ENCODE data around the gene NDUFAF7.

NDUFAF7 gene

GRCh38 chr2:37203708-37204107 lies 27.8 kb upstream of the NDUFAF7 start:
- no peak for TF ChIP-seq GATA3 (IDR thresholded peaks at IDR 0.05; ENCODE audit: low read depth, low read length)
- no peak for TF ChIP-seq GATA2 (IDR thresholded peaks at IDR 0.05; ENCODE audit: low read depth, low read length)

- TF ChIP-seq GATA3 (IDR thresholded peaks at IDR 0.05; ENCODE audit: low read depth, low read length): no peak
- TF ChIP-seq GATA2 (IDR thresholded peaks at IDR 0.05; ENCODE audit: low read depth, low read length): no peak
Measured at GRCh38 chr2:37205689-37206341, 25.6 kb upstream of the NDUFAF7 start.

- TF ChIP-seq GATA2 (IDR thresholded peaks at IDR 0.05; ENCODE audit: low read depth, low read length) (no peak), GATA3 (IDR thresholded peaks at IDR 0.05; ENCODE audit: low read depth, low read length) (no peak)
Measured at GRCh38 chr2:37211212-37211611, 20.2 kb upstream of the NDUFAF7 start.

- TF ChIP-seq GATA2 (IDR thresholded peaks at IDR 0.05; ENCODE audit: low read depth, low read length): no peak
- no peak for TF ChIP-seq GATA3 (IDR thresholded peaks at IDR 0.05; ENCODE audit: low read depth, low read length)
Measured at GRCh38 chr2:37211939-37212338, 19.5 kb upstream of the NDUFAF7 start.

GRCh38 chr2:37215250-37215649 lies 16.2 kb upstream of the NDUFAF7 start:
- TF ChIP-seq GATA2 (IDR thresholded peaks at IDR 0.05; ENCODE audit: low read depth, low read length) (no peak), GATA3 (IDR thresholded peaks at IDR 0.05; ENCODE audit: low read depth, low read length) (no peak)

- TF ChIP-seq GATA3 (IDR thresholded peaks at IDR 0.05; ENCODE audit: low read depth, low read length) (no peak), GATA2 (IDR thresholded peaks at IDR 0.05; ENCODE audit: low read depth, low read length) (no peak)
Measured at GRCh38 chr2:37219046-37219445, 12.4 kb upstream of the NDUFAF7 start.

- TF ChIP-seq GATA3 (IDR thresholded peaks at IDR 0.05; ENCODE audit: low read depth, low read length): no peak
- no peak for TF ChIP-seq GATA2 (IDR thresholded peaks at IDR 0.05; ENCODE audit: low read depth, low read length)
Measured at GRCh38 chr2:37223131-37223530, 8.3 kb upstream of the NDUFAF7 start.

GRCh38 chr2:37224063-37224462 lies 7.4 kb upstream of the NDUFAF7 start:
- no peak for TF ChIP-seq GATA3 (IDR thresholded peaks at IDR 0.05; ENCODE audit: low read depth, low read length)
- no peak for TF ChIP-seq GATA2 (IDR thresholded peaks at IDR 0.05; ENCODE audit: low read depth, low read length)

GRCh38 chr2:37226863-37227262 lies 4.6 kb upstream of the NDUFAF7 start:
- TF ChIP-seq GATA2 (IDR thresholded peaks at IDR 0.05; ENCODE audit: low read depth, low read length): no peak
- TF ChIP-seq GATA3 (IDR thresholded peaks at IDR 0.05; ENCODE audit: low read depth, low read length): no peak

- TF ChIP-seq GATA2 (IDR thresholded peaks at IDR 0.05; ENCODE audit: low read depth, low read length) (no peak), GATA3 (IDR thresholded peaks at IDR 0.05; ENCODE audit: low read depth, low read length) (no peak)
Measured at GRCh38 chr2:37228788-37229187, 2.7 kb upstream of the NDUFAF7 start.

- TF ChIP-seq GATA2 (IDR thresholded peaks at IDR 0.05; ENCODE audit: low read depth, low read length) (peak; percentile 54), GATA3 (IDR thresholded peaks at IDR 0.05; ENCODE audit: low read depth, low read length) (peak; percentile 46; the same call in 1 of the 2 replicates)
Measured at GRCh38 chr2:37230581-37230980, 877 bp upstream of the NDUFAF7 start.

GRCh38 chr2:37232131-37232933 lies 874 bp downstream of the NDUFAF7 start:
- TF ChIP-seq GATA2 (IDR thresholded peaks at IDR 0.05; ENCODE audit: low read depth, low read length) (no peak), GATA3 (IDR thresholded peaks at IDR 0.05; ENCODE audit: low read depth, low read length) (no peak)

- TF ChIP-seq GATA2 (IDR thresholded peaks at IDR 0.05; ENCODE audit: low read depth, low read length): no peak
- TF ChIP-seq GATA3 (IDR thresholded peaks at IDR 0.05; ENCODE audit: low read depth, low read length): no peak
Measured at GRCh38 chr2:37243435-37243834, 12.0 kb downstream of the NDUFAF7 start.

GRCh38 chr2:37244017-37244416 lies 12.6 kb downstream of the NDUFAF7 start:
- TF ChIP-seq GATA2 (IDR thresholded peaks at IDR 0.05; ENCODE audit: low read depth, low read length) (no peak), GATA3 (IDR thresholded peaks at IDR 0.05; ENCODE audit: low read depth, low read length) (no peak)

- no peak for TF ChIP-seq GATA3 (IDR thresholded peaks at IDR 0.05; ENCODE audit: low read depth, low read length)
- no peak for TF ChIP-seq GATA2 (IDR thresholded peaks at IDR 0.05; ENCODE audit: low read depth, low read length)
Measured at GRCh38 chr2:37244755-37245154, 13.3 kb downstream of the NDUFAF7 start.
